ENCODE measurements around the gene KIR2DL3. TPM values are rescaled to one million over a fixed set of nuclear protein-coding genes. Genes with fewer than 3 reads are reported as not detected.
"Not testable (repeated sequence)": the region's sequence is repeated elsewhere in the genome, so short reads cannot be mapped to it uniquely, and the experiment has no call there.

The KIR2DL3 gene
- total RNA-seq, 2 donors from 2014 or later = not detected

DNA sequence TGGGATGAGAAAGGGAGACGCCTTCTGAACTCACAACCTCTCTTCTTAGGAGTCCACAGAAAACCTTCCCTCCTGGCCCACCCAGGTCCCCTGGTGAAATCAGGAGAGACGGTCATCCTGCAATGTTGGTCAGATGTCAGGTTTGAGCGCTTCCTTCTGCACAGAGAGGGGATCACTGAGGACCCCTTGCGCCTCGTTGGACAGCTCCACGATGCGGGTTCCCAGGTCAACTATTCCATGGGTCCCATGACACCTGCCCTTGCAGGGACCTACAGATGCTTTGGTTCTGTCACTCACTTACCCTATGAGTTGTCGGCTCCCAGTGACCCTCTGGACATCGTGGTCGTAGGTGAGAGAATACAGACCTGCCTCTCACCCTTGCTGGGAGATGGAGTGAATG is 10.8 kb upstream of the KIR2DL3 start:
- H3K27ac Mint-ChIP-seq = no peak overlapping the region
- H3K27me3 Mint-ChIP-seq = peaks cover 24% of the 10 kb centered on the region
- no peak overlapping the region for H3K4me3 Mint-ChIP-seq
- peaks cover 8% of the 10 kb centered on the region for H3K9me3 Mint-ChIP-seq
- no peaks in the 10 kb centered on the region for H3K36me3 Mint-ChIP-seq (ENCODE audit: low read depth)
- ATAC-seq (replicated peaks) = no peak
- H3K4me1 Mint-ChIP-seq = no peaks in the 10 kb centered on the region

DNA sequence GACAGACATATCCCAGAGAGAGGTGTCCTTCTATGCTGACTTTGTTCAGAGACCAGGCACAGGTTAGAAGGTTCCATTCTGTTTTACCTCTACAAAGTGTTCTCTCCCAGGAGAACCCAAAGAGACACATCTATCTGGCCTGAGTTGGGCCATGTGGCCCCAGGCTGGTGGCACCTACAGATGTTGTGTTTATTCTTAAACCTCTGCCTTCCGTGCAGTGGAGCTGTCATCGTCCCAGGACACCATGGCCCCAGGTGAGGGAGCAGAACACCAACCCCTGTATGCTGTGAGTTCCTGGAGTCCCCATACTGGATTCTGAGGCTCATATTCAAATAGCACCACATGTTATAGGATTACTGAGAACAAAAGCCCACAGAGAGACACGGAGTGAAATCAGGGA is 10.1 kb upstream of the KIR2DL3 start:
- Mint-ChIP-seq H3K9me3 (peaks cover 8% of the 10 kb centered on the region), H3K27me3 (peaks cover 24% of the 10 kb centered on the region), H3K4me1 (no peaks in the 10 kb centered on the region), H3K36me3 (ENCODE audit: low read depth) (no peaks in the 10 kb centered on the region), H3K4me3 (no peak overlapping the region), H3K27ac (no peak overlapping the region)
- ATAC-seq (replicated peaks) = no peak

DNA sequence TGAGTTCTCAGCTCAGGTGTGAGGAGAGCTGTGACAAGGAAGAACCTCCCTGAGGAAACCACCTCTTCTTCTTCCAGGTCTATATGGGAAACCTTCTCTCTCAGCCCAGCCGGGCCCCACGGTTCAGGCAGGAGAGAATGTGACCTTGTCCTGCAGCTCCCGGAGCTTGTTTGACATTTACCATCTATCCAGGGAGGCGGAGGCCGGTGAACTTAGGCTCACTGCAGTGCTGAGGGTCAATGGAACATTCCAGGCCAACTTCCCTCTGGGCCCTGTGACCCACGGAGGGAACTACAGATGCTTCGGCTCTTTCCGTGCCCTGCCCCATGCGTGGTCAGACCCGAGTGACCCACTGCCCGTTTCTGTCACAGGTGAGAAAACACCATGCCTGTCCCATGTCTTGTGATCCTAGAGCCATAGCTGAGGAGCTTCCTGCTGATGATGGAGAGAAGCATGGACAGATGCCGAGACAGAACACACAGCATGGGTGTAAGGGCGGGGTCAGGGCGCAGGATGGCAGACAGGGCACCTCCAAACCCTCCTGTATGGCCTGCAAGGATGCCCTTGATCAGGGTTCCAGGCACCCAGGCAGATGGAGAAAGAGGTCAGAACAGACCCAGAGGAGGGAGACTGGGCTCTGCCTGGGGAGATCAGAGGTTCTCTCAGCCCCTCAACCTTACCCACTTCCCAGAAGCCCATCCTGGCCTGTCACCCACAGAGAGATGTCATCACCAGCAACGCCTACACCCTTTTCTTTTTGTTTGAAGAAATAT is 8.7 kb upstream of the KIR2DL3 start:
- Mint-ChIP-seq H3K27ac (no peak overlapping the region), H3K4me3 (no peak overlapping the region), H3K9me3 (peaks cover 8% of the 10 kb centered on the region), H3K27me3 (peaks cover 28% of the 10 kb centered on the region), H3K36me3 (ENCODE audit: low read depth) (no peaks in the 10 kb centered on the region), H3K4me1 (no peaks in the 10 kb centered on the region)
- ATAC-seq (replicated peaks) = no peak

DNA sequence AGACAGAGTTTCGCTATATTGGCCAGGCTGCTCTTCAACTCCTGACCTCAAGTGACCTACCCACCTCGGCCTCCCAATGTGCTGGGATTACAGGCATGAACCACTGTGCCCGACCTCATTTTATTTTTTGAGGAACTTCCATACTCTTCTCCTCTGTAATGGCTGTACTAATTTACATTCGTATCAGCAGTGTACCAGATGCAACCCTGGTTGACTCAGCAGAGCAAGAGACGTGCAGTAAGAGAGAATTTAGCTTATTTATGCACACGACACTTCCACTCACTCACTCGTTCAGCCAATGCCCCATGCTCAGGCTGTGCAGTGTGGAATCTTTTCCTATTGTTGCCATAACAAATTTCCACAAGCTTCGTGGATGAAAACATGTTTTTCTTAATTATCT is 7.1 kb upstream of the KIR2DL3 start:
- H3K36me3 Mint-ChIP-seq (ENCODE audit: low read depth) = no peaks in the 10 kb centered on the region
- no peak overlapping the region for H3K27ac Mint-ChIP-seq
- no peaks in the 10 kb centered on the region for H3K4me1 Mint-ChIP-seq
- no peak overlapping the region for H3K4me3 Mint-ChIP-seq
- H3K27me3 Mint-ChIP-seq = peaks cover 30% of the 10 kb centered on the region
- H3K9me3 Mint-ChIP-seq = peaks cover 8% of the 10 kb centered on the region
- no peak for ATAC-seq (replicated peaks)

DNA sequence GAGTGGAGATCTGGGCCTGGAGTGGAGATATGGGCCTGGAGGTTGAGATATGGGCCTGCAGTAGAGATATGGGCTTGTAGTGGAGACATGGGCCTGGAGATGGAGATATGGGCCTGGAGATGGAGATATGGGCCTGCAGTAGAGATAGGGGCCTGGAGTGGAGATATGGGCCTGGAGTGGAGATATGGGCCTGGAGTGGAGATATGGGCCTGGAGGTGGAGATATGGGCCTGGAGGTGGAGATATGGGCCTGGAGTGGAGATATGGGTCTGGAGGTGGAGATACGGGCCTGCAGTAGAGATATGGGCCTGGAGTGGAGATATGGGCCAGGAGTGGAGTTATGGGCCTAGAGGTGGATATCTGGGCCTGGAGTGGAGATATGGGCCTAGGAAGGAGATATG is 402 bp downstream of the KIR2DL3 start:
- Mint-ChIP-seq H3K9me3 (no peaks in the 10 kb centered on the region), H3K4me1 (no peaks in the 10 kb centered on the region), H3K27ac (no peak overlapping the region), H3K36me3 (ENCODE audit: low read depth) (no peaks in the 10 kb centered on the region), H3K27me3 (peaks cover 23% of the 10 kb centered on the region), H3K4me3 (no peak overlapping the region)
- ATAC-seq (replicated peaks) = no peak

DNA sequence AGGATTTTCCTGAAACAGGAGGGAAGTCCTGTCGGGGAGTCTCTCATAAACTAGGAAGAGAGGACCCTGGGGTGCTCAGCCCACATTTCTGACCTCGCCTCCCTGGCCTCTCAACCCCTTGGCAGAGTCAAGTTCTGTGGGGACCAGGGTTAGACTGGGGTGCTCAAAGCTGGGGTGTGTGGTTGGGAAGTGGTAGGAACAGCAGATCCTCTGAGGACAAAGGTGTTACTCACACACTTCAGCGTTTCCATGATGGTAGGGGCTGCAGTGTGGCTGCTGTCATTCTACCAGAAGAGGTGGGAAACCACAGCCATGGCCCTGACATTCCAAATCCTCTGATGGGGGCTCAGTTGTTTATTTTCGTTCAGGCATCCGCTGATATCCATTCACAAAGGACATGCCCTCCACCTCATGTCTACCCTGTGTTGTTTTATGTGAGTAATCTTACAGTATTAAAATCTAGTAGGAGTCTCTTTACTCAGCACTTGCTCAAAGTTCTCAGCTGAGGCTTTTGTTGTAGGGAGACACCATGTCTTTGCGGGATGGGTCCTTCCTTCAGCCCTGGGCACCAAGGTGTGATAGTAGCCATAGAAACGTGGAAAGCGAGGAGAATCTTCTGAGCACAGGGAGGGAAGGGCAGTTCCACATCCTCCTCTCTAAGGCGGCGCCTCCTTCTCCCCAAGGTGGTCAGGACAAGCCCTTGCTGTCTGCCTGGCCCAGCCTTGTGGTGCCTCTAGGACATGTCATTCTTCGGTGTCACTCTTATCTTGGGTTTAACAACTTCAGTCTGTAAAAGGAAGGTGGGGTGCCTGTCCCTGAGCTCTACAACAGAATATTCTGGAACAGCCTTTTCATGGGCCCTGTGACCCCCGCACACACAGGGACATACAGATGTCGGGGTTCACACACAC is 1.5 kb downstream of the KIR2DL3 start:
- ATAC-seq (replicated peaks) = no peak
- no peaks in the 10 kb centered on the region for H3K36me3 Mint-ChIP-seq (ENCODE audit: low read depth)
- peaks cover 25% of the 10 kb centered on the region for H3K27me3 Mint-ChIP-seq
- H3K27ac Mint-ChIP-seq = no peak overlapping the region
- H3K4me3 Mint-ChIP-seq = no peak overlapping the region
- no peaks in the 10 kb centered on the region for H3K4me1 Mint-ChIP-seq
- H3K9me3 Mint-ChIP-seq = no peaks in the 10 kb centered on the region

DNA sequence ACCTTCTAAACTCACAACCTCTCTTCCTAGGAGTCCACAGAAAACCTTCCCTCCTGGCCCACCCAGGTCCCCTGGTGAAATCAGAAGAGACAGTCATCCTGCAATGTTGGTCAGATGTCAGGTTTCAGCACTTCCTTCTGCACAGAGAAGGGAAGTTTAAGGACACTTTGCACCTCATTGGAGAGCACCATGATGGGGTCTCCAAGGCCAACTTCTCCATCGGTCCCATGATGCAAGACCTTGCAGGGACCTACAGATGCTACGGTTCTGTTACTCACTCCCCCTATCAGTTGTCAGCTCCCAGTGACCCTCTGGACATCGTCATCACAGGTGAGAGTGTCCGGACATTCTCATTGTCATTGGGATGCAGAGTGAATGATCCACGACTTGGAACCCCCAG is 3.6 kb downstream of the KIR2DL3 start:
- not testable (repeated sequence) for H3K9me3 Mint-ChIP-seq; H3K4me1 Mint-ChIP-seq; H3K36me3 Mint-ChIP-seq (ENCODE audit: low read depth); H3K4me3 Mint-ChIP-seq; H3K27ac Mint-ChIP-seq; ATAC-seq (replicated peaks)
- H3K27me3 Mint-ChIP-seq = peaks cover 23% of the 10 kb centered on the region

DNA sequence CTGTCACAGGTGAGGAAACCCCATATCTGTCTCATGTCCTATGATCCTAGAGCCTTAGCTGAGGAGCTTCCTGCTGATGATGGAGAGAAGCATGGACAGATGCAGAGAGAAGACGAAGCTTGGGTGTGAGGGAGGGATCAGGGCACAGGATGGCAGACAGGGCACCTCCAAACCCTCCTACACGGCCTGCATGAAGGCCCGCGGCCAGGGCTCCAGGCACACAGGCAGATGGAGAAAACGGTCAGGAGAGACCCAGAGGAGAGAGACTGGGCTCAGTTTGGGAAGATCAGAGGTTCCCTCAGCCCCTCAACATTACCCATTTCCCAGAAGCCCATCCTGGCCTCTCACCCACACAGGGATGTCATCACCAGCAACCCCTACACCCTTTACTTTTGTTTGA is 5.8 kb downstream of the KIR2DL3 start:
- not testable (repeated sequence) for H3K27ac Mint-ChIP-seq; H3K4me3 Mint-ChIP-seq; ATAC-seq (replicated peaks); H3K4me1 Mint-ChIP-seq; H3K36me3 Mint-ChIP-seq (ENCODE audit: low read depth); H3K9me3 Mint-ChIP-seq
- H3K27me3 Mint-ChIP-seq = peaks cover 30% of the 10 kb centered on the region

DNA sequence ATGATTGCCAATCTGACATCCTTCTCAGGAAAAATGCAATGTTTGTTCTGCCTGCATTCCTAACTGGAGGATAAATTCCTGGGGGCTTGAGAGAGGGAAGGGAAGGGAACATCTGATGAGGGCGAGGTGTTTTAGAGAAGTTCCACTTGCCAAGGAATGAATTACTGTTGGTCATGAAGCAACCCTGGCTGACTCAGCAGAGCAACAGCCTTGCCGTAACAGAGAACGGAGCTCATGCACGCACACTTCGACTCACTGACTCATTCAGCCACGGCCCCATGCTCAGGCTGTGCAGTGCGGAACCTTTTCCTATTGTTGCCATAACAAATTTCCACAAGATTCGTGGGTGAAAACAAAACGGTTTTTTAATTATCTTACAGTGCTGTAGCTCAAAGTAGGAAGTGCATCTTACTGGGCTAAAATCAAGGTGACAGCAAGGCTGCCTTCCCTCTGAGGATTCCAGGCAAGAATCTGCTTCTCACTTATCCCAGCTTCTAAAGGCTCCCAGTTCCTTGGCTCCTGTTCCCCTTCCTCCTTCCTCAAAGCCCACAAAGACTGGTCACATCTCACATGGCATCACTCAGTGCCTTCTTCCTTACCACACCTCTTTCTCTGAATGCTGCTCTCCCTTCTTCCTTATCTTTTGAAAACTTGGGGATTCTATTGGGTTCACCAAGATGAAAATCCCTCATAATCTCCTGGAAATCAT is 9.5 kb downstream of the KIR2DL3 start:
- H3K9me3 Mint-ChIP-seq; H3K4me1 Mint-ChIP-seq; H3K4me3 Mint-ChIP-seq; ATAC-seq (replicated peaks); H3K27ac Mint-ChIP-seq; H3K36me3 Mint-ChIP-seq (ENCODE audit: low read depth): not testable (repeated sequence)
- peaks cover 23% of the 10 kb centered on the region for H3K27me3 Mint-ChIP-seq

DNA sequence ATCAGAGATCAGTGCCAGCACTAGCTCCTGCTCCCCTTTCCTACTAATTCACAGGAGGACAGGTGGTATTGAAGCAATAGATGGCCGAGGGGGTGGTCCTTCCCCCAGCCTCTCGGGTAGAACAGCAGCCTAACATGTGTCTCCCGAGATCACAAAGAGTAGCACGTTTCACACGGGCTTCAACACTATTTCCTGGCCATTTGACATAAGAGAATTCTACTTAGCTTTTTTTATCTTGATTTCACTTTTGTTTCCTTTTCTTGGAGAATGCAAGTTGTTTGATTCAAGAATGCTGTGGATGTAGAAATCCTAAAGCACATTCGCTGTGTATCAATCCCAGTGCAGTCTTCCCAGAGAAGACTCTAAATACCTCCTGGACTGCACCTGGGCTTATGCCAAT is 12.0 kb downstream of the KIR2DL3 start:
- H3K4me1 Mint-ChIP-seq; H3K36me3 Mint-ChIP-seq (ENCODE audit: low read depth); ATAC-seq (replicated peaks); H3K9me3 Mint-ChIP-seq; H3K4me3 Mint-ChIP-seq; H3K27ac Mint-ChIP-seq: not testable (repeated sequence)
- peaks cover 14% of the 10 kb centered on the region for H3K27me3 Mint-ChIP-seq

DNA sequence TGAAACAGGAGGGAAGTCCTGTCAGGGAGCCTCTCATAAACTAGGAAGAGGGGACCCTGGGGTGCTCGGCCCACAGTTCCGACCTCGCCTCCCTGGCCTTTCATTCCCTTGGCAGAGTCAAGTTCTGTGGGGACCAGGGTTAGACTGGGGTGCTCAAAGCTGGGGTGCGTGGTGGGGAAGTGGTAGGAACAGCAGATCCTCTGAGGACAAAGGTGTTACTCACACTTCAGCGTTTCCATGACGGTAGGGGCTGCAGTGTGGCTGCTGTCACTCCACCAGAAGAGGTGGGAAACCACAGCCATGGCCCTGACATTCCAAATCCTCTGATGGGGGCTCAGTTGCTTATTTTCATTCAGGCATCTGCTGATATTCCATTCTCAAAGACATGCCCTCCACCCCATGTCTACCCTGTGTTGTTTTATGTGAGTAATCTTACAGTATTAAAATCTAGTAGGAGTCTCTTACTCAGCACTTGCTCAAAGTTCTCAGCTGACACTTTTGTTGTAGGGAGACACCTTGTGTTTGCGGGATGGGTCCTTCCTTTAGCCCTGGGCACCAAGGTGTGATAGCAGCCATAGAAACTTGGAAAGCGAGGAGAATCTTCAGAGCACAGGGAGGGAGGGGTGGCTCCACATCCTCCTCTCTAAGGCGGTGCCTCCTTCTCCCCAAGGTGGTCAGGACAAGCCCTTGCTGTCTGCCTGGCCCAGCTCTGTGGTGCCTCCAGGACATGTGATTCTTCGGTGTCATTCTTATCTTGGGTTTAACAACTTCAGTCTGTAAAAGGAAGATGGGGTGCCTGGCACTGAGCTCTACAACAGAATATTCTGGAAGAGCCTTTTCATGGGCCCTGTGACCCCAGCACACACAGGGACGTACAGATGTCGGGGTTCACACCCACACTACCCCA is 18.1 kb downstream of the KIR2DL3 start:
- H3K4me1 Mint-ChIP-seq; H3K4me3 Mint-ChIP-seq; H3K27ac Mint-ChIP-seq; H3K9me3 Mint-ChIP-seq; H3K27me3 Mint-ChIP-seq; H3K36me3 Mint-ChIP-seq (ENCODE audit: low read depth); ATAC-seq (replicated peaks): not testable (repeated sequence)

DNA sequence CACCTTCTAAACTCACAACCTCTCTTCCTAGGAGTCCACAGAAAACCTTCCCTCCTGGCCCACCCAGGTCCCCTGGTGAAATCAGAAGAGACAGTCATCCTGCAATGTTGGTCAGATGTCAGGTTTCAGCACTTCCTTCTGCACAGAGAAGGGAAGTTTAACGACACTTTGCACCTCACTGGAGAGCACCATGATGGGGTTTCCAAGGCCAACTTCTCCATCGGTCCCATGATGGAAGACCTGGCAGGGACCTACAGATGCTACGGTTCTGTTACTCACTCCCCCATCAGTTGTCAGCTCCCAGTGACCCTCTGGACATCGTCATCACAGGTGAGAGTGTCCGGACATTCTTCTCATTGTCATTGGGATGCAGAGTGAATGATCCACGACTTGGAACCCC is 20.3 kb downstream of the KIR2DL3 start:
- not testable (repeated sequence) for ATAC-seq (replicated peaks); H3K4me1 Mint-ChIP-seq; H3K27ac Mint-ChIP-seq; H3K9me3 Mint-ChIP-seq; H3K36me3 Mint-ChIP-seq (ENCODE audit: low read depth); H3K27me3 Mint-ChIP-seq; H3K4me3 Mint-ChIP-seq

DNA sequence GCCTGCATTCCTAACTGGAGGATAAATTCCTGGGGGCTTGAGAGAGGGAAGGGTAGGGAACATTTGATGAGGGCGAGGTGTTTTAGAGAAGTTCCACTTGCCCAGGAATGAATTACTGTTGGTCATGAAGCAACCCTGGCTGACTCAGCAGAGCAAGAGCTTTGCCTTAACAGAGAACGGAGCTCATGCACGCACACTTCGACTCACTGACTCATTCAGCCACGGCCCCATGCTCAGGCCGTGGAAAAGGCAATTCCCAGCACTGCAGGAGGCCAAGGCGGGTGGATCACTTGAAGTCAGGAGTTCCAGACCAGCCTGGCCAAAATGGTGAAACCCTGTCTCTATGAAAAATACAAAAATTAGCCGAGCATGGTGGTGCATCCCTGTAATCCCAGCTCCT is 25.9 kb downstream of the KIR2DL3 start:
- not testable (repeated sequence) for ATAC-seq (replicated peaks); H3K4me1 Mint-ChIP-seq; H3K27me3 Mint-ChIP-seq; H3K36me3 Mint-ChIP-seq (ENCODE audit: low read depth); H3K27ac Mint-ChIP-seq; H3K4me3 Mint-ChIP-seq; H3K9me3 Mint-ChIP-seq

DNA sequence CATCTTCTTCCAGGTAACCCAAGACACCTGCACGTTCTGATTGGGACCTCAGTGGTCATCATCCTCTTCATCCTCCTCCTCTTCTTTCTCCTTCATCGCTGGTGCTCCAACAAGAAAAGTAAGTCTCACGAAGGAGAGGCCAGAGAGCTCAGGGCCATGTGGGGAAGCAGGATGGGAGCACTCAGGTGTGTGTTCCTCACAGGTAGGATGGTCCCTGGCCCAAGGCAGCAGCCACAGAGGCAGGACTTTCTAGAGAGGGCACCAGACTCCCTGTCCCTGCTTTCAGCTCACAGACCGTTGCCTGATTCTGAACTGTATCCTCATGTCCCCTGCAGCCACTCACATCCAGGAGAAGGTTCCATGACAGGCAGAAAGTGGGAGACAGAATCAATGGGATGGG is 28.2 kb downstream of the KIR2DL3 start:
- H3K36me3 Mint-ChIP-seq (ENCODE audit: low read depth); H3K4me3 Mint-ChIP-seq; H3K27ac Mint-ChIP-seq; H3K27me3 Mint-ChIP-seq; ATAC-seq (replicated peaks); H3K9me3 Mint-ChIP-seq; H3K4me1 Mint-ChIP-seq: not testable (repeated sequence)

Data from activated T-helper 17 cell treated with anti-CD3 and anti-CD28 coated beads, Interleukin-2, amount 50 U/mL, for 72 hours (primary cell).